HCT116 (cell line): ENCODE measurements around the gene SEPTIN8. TPM values are rescaled to one million over a fixed set of nuclear protein-coding genes. Genes with fewer than 3 reads are reported as not detected.

ENCODE experiments used
- ATAC-seq: fragments of 200-7000 bp; cut with Tn5 transposase; 2 replicates; pipeline ENCODE4 v1.9.1; 2020; ENCODE audit warnings: mild to moderate bottlenecking, moderate library complexity
- BruUV-seq: library from RNA; stranded (reverse); fragments of 400-500 nt; replicated peaks from 2 replicates; lab custom pipeline; 2021; lab: Mats Ljungman, UMichigan
- CTCF ChIA-PET: fragments of 300-600 bp; sonication (Branson Sonifier 250); formaldehyde crosslinking; loops from one replicate; lab custom pipeline; 2021; ENCODE audit warnings: antibody characterized with exemption; lab: Charles Lee
- POLR2A ChIA-PET: fragments of 300-600, 350-600 bp; sonication (Branson Sonifier 250); formaldehyde crosslinking; loops from one replicate; lab custom pipeline; 2021; ENCODE audit warnings: antibody characterized with exemption; lab: Charles Lee
- RAD21 ChIA-PET, 2 experiments: fragments of 300-600 bp; sonication (Branson Sonifier 250); formaldehyde crosslinking; loops; one replicate each; lab custom pipeline; 2023; ENCODE audit warnings: low total read pairs in 2 of 2; ENCODE audit not compliant: uncharacterized antibody in 2 of 2, unreplicated experiment in 2 of 2, low non-redundant PET in 1 of 2; lab: Charles Lee
- DNase-seq: peaks from one replicate; pipeline ENCODE4 v3.0.0-alpha.2; 2010; ENCODE audit warnings: low read depth, low spot score
- H2AFZ ChIP-seq: fragments of 200-600 bp; shearing (Covaris generic), sonication (generic); 2 replicates; pipeline ENCODE4 v1.6.1; 2017; ENCODE audit warnings: low read depth, mixed run types, mixed read lengths, antibody characterized with exemption, low read length; ENCODE audit not compliant: poor library complexity, severe bottlenecking
- H3K27ac ChIP-seq: 2 replicates; pipeline ENCODE4 v1.5.1; 2012; ENCODE audit warnings: low read depth, low read length
- H3K27me3 ChIP-seq: fragments of 200-600 bp; sonication (generic); 2 replicates; pipeline ENCODE4 v1.6.1; 2016; ENCODE audit warnings: mixed run types, low read length, mixed read lengths; ENCODE audit not compliant: insufficient read depth
- H3K36me3 ChIP-seq, 2 experiments: fragments of 200-500 bp in 1 of 2; fragments of 200-600 bp in 1 of 2; sonication (Bioruptor generic) in 1 of 2; sonication (generic) in 1 of 2; 2 replicates each; pipeline versions ENCODE4 v1.5.1 to v1.6.1; 2014 to 2016; ENCODE audit warnings: low read length in 2 of 2, inconsistent platforms in 1 of 2, mixed read lengths in 1 of 2, mixed run types in 1 of 2; ENCODE audit not compliant: insufficient read depth in 2 of 2, control insufficient read depth in 1 of 2
- H3K4me1 ChIP-seq, 2 experiments: fragments of 200-600 bp in 1 of 2; sonication (generic) in 1 of 2; 2 replicates each; pipeline versions ENCODE4 v1.5.1 to v1.6.1; 2012 to 2017; ENCODE audit warnings: low read length in 2 of 2, inconsistent platforms in 1 of 2, mild to moderate bottlenecking in 1 of 2, mixed read lengths in 1 of 2, mixed run types in 1 of 2, moderate library complexity in 1 of 2; ENCODE audit not compliant: insufficient read depth in 2 of 2, control insufficient read depth in 1 of 2
- H3K4me2 ChIP-seq: fragments of 200-600 bp; sonication (generic); 2 replicates; pipeline ENCODE4 v1.6.1; 2017; ENCODE audit warnings: mixed run types, low read length, mixed read lengths
- H3K4me3 ChIP-seq, 2 experiments: fragments of 200-600 bp in 1 of 2; sonication (generic) in 1 of 2; replicated peaks in 1 of 2; 2 replicates each; pipeline ENCODE4 v1.5.1; 2011 to 2016; ENCODE audit warnings: low read length in 2 of 2, control low read depth in 1 of 2, low read depth in 1 of 2, mild to moderate bottlenecking in 1 of 2, mixed read lengths in 1 of 2, mixed run types in 1 of 2
- H3K79me2 ChIP-seq: fragments of 200-600 bp; sonication (generic); 2 replicates; pipeline ENCODE4 v1.6.1; 2017; ENCODE audit warnings: mild to moderate bottlenecking, mixed run types, low read length, moderate library complexity, mixed read lengths; ENCODE audit not compliant: insufficient read depth
- H3K9ac ChIP-seq: fragments of 200-600 bp; sonication (generic); 2 replicates; pipeline ENCODE4 v1.6.1; 2016; ENCODE audit warnings: low read length, mixed read lengths
- H3K9me2 ChIP-seq: fragments of 200-600 bp; sonication (generic), shearing (Covaris generic); 2 replicates; pipeline ENCODE4 v1.6.1; 2017; ENCODE audit warnings: mixed run types, mild to moderate bottlenecking, moderate library complexity; ENCODE audit not compliant: insufficient read depth
- H3K9me3 ChIP-seq, 2 experiments: fragments of 200-500 bp in 1 of 2; fragments of 200-600 bp in 1 of 2; sonication (Bioruptor generic) in 1 of 2; sonication (generic) in 1 of 2; 2 replicates each; pipeline ENCODE4 v1.6.1; 2014 to 2017; ENCODE audit warnings: low read length in 2 of 2, mixed read lengths in 2 of 2, inconsistent platforms in 1 of 2, low read depth in 1 of 2, mild to moderate bottlenecking in 1 of 2, mixed run types in 1 of 2, moderate library complexity in 1 of 2; ENCODE audit not compliant: control insufficient read depth in 1 of 2, insufficient read depth in 1 of 2
- H4K20me1 ChIP-seq: fragments of 200-600 bp; sonication (generic), shearing (Covaris generic); 2 replicates; pipeline ENCODE4 v1.6.1; 2017; ENCODE audit warnings: mixed run types, mild to moderate bottlenecking, moderate library complexity; ENCODE audit not compliant: insufficient read depth
- ATF3 ChIP-seq: IDR thresholded peaks from 2 replicates; pipeline ENCODE4 v1.6.1; 2012
- CBX3 ChIP-seq: IDR thresholded peaks from 2 replicates; pipeline ENCODE4 v1.6.1; 2012; ENCODE audit warnings: low read depth
- CEBPB ChIP-seq: IDR thresholded peaks from 2 replicates; pipeline ENCODE4 v1.6.1; 2012; ENCODE audit warnings: low read depth
- CTCF ChIP-seq, 3 experiments: fragments of 200-600 bp in 1 of 3; sonication (generic) in 1 of 3; IDR thresholded peaks in 2 of 3; conservative IDR thresholded peaks in 1 of 3; 2 replicates each; pipeline ENCODE4 v1.5.1; 2012 to 2017; ENCODE audit warnings: low read depth in 2 of 3, low read length in 2 of 3, antibody characterized with exemption in 1 of 3, borderline replicate concordance in 1 of 3, control low read depth in 1 of 3, mild to moderate bottlenecking in 1 of 3, mixed read lengths in 1 of 3, mixed run types in 1 of 3, moderate library complexity in 1 of 3; ENCODE audit not compliant: insufficient read depth in 1 of 3
- EGR1 ChIP-seq: IDR thresholded peaks from 2 replicates; pipeline ENCODE4 v1.6.1; 2012; ENCODE audit warnings: low read depth
- ELF1 ChIP-seq: IDR thresholded peaks from 2 replicates; pipeline ENCODE4 v1.6.1; 2012; ENCODE audit warnings: low read depth, borderline replicate concordance
- EZH2 ChIP-seq: fragments of 200-600 bp; sonication (generic); IDR thresholded peaks from 2 replicates; pipeline ENCODE4 v1.6.1; 2017; ENCODE audit warnings: antibody characterized with exemption, mixed run types
- FOSL1 ChIP-seq: IDR thresholded peaks from 2 replicates; pipeline ENCODE4 v1.6.1; 2012; ENCODE audit warnings: low read depth
- JUND ChIP-seq: IDR thresholded peaks from 2 replicates; pipeline ENCODE4 v1.6.1; 2012
- MAX ChIP-seq: IDR thresholded peaks from 2 replicates; pipeline ENCODE4 v1.6.1; 2012
- POLR2AphosphoS5 ChIP-seq: IDR thresholded peaks from 2 replicates; pipeline ENCODE4 v1.6.1; 2011; ENCODE audit warnings: mild to moderate bottlenecking, low read depth, low read length, moderate library complexity
- RAD21 ChIP-seq: IDR thresholded peaks from 2 replicates; pipeline ENCODE4 v1.6.1; 2012; ENCODE audit warnings: low read depth, mild to moderate bottlenecking
- SIN3A ChIP-seq: IDR thresholded peaks from 2 replicates; pipeline ENCODE4 v1.6.1; 2012; ENCODE audit warnings: low read depth
- ZNF274 ChIP-seq: fragments of 200-500 bp; sonication (Bioruptor generic); IDR thresholded peaks from 2 replicates; pipeline ENCODE4 v1.6.1; 2014; ENCODE audit warnings: mild to moderate bottlenecking, low read depth, low read length, inconsistent platforms
- intact Hi-C: fragments of 100-400 bp; cut with micrococcal nuclease; formaldehyde crosslinking; loops from 2 replicates; pipeline ENCODE4 v1.10.0; 2022
- total RNA-seq: library from RNA; stranded (reverse); gene quantifications from one replicate; pipeline ENCODE4 v1.2.1, GENCODE V29; 2021; ENCODE audit not compliant: unreplicated experiment

The SEPTIN8 gene
- total RNA-seq, 1 experiment from 2014 or later: 34.6 TPM

GRCh38 chr5:132766020-132766805 lies 10.8 kb downstream of the SEPTIN8 start:
- H3K36me3 ChIP-seq: peaks cover 4 to 5% of the 10 kb centered on the region in 2 experiments; a peak in 1 of 4 replicates
- H3K9me3 ChIP-seq: no peaks in the 10 kb centered on the region
- peaks cover 7% of the 10 kb centered on the region; the same call in 1 of the 2 replicates for H3K79me2 ChIP-seq
- H3K27ac ChIP-seq: no peak overlapping the region
- 0 out of 4 replicates have a peak, but pooled peaks cover 0 to under 1% of the 10 kb centered on the region in 2 experiments for H3K4me1 ChIP-seq
- POLR2A ChIA-PET: interaction anchor here (0.8 kb wide), 1 partner anchor 11 kb away, joined by 3 read pairs; the partner anchor contains the start of gene SEPTIN8
- H3K9ac ChIP-seq: no peak overlapping the region
- CTCF ChIA-PET: interaction anchor here (1.2 kb wide), 1 partner anchor 482 kb away, joined by 4 read pairs; no protein-coding TSS in a partner anchor
- H4K20me1 ChIP-seq: no peaks in the 10 kb centered on the region
- H3K27me3 ChIP-seq: no peaks in the 10 kb centered on the region
- DNase-seq: no peak
- RAD21 ChIA-PET: no interaction called here
- H3K4me3 ChIP-seq: no peak overlapping the region
- H3K9me2 ChIP-seq: no peaks in the 10 kb centered on the region
- no peak overlapping the region for H3K4me2 ChIP-seq
- TF ChIP-seq CEBPB (no peak), EZH2 (no peak), RAD21 (no peak), EGR1 (no peak), CBX3 (no peak), CTCF (IDR thresholded peaks at IDR 0.05 in 2 of 3, conservative IDR thresholded peaks at IDR 0.05 in 1 of 3; ENCODE audit: borderline replicate concordance in 1 of 3, insufficient read depth in 1 of 3, low read depth in 2 of 3, low read length in 2 of 3) (no peak), SIN3A (no peak), ZNF274 (no peak), ATF3 (no peak), ELF1 (no peak), JUND (no peak), MAX (no peak), POLR2AphosphoS5 (no peak), FOSL1 (no peak)
- intact Hi-C loops: no loop called here
- no TSS peak for BruUV-seq
- no peak for ATAC-seq
- no peak overlapping the region for H2AFZ ChIP-seq
